SHP77 treated with DMSO at 0.1 percent for 48 hours (cell line): ENCODE measurements around the gene MELTF.

Source experiments
- DNase-seq: peaks from one replicate; lab custom pipeline; 2025; lab: John Stamatoyannopoulos, UW

MELTF gene

DNA sequence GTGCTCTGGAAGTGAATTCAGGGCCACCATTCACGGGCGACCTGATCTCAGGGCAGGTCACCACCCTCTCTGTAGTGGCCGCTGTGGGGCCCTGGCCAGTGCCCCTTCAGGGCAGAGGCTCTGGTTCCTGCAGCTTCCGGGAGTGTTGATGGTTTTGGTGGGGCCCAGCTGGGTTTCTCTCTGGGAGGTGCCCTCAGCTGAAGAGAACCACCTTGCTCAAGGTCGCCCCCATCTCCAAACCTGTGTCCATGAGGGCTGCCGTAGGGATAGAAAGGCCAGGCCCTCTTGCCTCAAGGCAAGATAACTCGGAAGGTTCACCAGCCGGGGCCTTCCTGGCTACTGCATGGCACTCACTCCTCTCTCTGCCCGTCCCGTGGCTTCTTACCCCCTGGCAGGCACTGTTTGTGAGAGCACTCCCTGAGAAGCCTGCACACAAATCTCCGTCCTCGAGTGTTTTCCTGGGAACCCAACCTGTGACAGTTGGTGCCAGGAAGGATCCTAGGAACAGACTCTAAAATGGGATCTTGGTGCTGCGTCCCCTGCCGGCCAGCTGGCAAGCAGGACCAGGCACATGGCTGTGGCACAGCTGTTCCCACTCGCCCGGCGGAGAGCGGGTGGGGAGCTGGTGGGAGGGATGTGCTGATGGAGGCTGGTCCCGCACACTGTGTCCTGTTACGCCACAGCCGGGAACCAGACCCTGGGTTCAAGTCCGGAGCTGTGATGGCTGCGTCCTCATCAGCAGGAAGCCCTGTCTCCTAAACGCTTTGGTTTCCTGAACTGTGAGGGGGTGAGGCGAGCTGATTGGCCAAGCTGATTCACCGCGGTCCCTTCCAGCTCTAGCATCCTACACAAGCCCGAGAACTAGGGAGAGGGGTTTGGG is 37.8 kb downstream of the MELTF start:
- no peak for DNase-seq

DNA sequence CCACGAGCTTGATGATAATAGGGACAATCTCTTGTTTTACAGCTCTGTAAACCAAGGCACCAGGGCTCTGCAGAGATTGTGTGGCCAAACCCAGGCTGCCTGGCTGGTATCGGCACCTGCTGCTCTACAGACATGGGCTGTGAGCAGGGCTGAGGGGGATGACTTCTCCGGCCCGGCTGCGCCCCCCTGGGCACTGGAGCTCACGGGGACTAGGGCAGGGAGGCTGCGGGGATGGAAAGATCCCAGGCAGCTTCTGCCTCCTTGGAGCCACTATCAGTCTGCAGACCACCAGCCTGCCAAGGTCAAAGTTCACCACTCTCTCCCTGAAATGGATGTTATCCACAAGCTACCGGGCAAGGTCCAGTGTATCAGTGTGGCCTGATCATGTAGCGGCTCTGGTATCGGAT is 39.0 kb downstream of the MELTF start:
- DNase-seq: no peak

- DNase-seq: no peak
Measured at GRCh38 chr3:196989721-196990262, 39.8 kb downstream of the MELTF start.

DNA sequence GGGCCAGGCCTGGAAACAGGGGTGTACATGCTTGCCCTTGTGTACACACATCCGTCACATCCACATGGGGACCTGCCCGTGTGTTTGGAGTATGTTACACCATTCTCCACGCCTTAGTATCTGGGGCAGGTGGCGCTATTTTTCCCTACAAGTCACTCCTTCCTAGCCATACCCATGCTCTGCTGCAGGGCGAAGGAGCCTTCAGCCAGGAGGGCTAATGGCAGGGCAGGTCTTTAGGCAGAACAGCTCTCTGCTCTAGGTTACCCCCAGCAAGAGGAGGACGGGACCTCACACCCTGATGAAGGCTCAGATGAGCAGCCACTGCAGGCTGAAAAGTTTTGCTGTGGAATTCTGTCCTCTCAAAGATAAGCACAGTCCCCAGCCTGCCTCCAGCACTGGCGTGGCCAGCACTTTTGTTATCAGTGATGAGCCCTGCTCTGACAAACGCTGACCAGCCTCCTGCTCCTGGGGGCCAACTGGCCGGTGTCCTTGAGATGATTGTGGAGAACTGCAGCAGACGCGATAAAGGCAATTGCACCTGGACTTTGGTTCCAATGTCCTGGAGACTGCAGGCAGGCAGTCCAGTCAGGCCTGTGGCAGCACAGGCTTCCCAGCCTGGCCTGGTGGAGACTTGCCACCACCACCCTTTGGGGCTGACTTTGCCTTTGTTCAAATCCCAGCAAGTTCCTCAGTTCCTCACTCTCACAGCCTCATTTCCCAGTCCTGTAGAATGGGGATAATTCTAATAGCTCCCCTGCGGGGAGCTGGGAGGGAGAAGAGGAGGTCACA is 41.2 kb downstream of the MELTF start:
- peak; percentile 26 for DNase-seq

GRCh38 chr3:196987022-196987421 is 42.6 kb downstream of the MELTF start:
- no peak for DNase-seq

GRCh38 chr3:196985954-196986885 is 43.4 kb downstream of the MELTF start:
- DNase-seq: no peak

DNA sequence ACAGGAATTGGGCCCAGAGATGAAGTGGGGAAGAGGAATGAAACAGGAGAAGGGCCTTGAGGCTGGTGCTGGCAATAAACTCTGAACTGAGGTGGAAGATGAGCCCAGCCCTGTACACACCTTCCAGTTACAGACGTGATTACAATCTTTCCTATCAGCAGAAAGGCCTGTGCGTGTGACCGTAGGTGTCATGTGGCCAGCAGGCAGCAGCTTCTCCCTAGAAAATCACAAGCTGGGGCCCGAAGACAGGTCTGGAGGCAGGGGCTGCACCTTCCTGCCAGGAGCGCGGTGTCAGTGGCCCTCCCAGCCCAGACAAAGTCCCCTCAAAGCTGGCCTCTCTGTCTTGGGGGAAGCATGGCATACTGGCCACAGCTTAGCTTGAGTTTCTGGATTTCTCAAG is 44.3 kb downstream of the MELTF start:
- no peak for DNase-seq

GRCh38 chr3:196983186-196983585 is 46.4 kb downstream of the MELTF start:
- no peak for DNase-seq

- no peak for DNase-seq
Measured at GRCh38 chr3:196981657-196982056, 48.0 kb downstream of the MELTF start.

DNA sequence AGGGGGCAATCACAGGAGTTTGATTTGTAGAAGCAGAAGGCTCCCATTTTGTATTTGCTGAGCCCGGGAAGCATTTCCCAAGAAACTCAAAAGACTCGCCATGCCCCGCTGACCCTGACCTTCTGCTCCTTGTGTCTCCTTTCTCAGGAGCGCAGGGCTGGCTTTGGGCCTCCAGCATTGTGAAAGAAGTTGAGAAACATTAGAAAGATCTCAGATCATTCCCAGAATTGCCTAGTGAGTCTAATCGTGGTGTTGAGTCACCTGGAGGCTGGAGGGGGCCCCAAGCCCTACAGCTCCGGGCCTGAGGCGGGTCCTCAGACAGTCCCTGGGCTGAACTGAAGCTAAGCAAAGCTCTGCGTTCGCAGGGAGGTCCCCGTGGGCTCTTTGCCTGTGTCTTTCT is 50.1 kb downstream of the MELTF start:
- no peak for DNase-seq

DNA sequence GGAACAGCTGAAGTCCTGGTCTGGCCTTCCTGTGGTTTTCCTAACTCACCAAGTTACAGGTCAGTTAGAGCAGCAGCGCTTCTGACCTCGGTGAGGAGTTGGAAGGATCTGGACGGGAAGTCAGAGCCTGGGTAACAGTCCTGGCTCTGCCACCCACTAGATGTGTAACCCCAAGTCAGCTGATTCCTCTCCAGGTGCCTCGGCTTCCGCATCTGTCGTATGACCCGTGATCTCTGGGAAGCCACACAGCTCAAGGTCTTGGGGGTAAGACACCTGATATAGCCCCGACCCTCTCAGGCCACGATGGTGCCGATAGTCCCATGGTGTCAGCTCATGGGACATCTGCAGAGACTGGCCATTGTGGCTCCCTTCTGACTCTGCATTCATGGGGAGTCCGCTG is 52.7 kb downstream of the MELTF start:
- DNase-seq: no peak

DNA sequence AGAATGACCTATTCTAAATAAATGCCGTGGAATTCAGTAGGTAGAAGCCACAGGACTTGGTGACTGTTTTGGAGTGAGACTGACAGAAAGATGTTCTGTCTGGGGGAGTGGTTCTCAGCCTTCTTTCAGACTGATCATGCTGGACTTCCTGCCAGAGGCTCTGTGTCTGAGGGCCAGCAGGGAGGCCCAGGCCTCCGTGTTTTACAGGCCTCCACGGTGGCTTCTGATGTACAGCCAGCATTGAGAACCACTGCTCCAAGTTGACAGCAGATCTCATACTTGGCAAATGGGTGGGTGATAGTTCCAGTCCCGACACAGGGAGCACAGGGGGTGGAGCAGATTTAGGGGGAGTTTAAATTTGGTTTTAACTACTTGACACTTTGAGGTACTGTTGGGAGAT is 54.3 kb downstream of the MELTF start:
- no peak for DNase-seq

GRCh38 chr3:196974661-196975060 is 55.0 kb downstream of the MELTF start:
- DNase-seq: no peak

DNA sequence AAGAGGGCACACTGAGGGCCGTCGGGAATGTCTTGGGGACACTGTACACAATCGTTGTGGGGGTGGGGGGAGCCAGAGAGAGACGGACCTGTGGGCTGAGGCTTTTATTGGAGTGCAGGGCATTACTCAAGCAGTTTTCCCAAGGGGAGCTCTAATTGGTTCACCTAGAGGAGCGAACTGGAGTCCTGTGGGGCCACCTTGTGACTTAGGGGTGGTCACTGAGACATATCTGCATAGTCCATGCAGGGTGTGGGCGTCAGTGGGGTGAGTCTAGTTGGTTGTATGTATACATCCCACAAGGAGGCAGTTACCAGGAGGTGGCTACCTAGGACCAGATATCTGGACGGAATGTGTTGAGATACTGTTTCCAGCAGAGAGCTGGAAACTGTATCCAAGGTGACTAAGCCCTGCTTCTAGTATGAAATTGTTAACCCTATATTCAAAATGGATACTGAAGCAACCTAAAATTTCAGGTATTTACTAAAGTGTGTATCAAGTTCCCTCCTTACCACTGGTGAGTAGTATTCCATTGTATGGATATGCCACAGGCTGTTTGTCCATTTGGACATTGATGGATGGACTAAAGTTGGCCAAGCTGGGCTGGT is 58.4 kb downstream of the MELTF start:
- DNase-seq: no peak

GRCh38 chr3:196970547-196971093 is 59.0 kb downstream of the MELTF start:
- DNase-seq: no peak

GRCh38 chr3:196969660-196970546 is 59.7 kb downstream of the MELTF start:
- no peak for DNase-seq

GRCh38 chr3:196969134-196969659 is 60.4 kb downstream of the MELTF start:
- DNase-seq: no peak

- DNase-seq: no peak
Measured at GRCh38 chr3:196968233-196969133, 61.1 kb downstream of the MELTF start, which contains the start of gene PIGZ. Gene PIGZ (minus strand): TSS chr3:196968833. CDS start chr3:196952031, 16,802 bp downstream.
